HEK293 (cell line): ENCODE measurements around the gene ANTXRL.

Experiments
- CTCF ChIA-PET: fragments of 350-600 bp; formaldehyde crosslinking; extraction: SDS; loops from one replicate; lab custom pipeline; 2021; ENCODE audit warnings: antibody characterized with exemption; lab: Yijun Ruan, JAX
- POLR2A ChIA-PET: fragments of 300-600 bp; formaldehyde crosslinking; extraction: SDS; loops from one replicate; lab custom pipeline; 2020; ENCODE audit warnings: antibody characterized with exemption, inconsistent platforms; lab: Yijun Ruan, JAX
- H3K27ac ChIP-seq: fragments of 200-500 bp; sonication (Bioruptor generic); 2 replicates; pipeline ENCODE4 v1.5.1; 2014; ENCODE audit warnings: low read depth, low read length, control low read depth, inconsistent platforms; ENCODE audit errors: extremely low read depth
- H3K36me3 ChIP-seq, 2 experiments: fragments of 200-500 bp in 1 of 2; sonication (Bioruptor generic) in 1 of 2; 1 replicate in 1 of 2; 2 replicates in 1 of 2; pipeline ENCODE4 v1.5.1; 2014 to 2017; ENCODE audit warnings: inconsistent platforms in 2 of 2, low read length in 2 of 2; ENCODE audit not compliant: control insufficient read depth in 2 of 2, insufficient read depth in 1 of 2
- H3K4me1 ChIP-seq: fragments of 200-500 bp; sonication (Bioruptor generic); 2 replicates; pipeline ENCODE4 v1.5.1; 2014; ENCODE audit warnings: mild to moderate bottlenecking, low read length, inconsistent platforms; ENCODE audit not compliant: control insufficient read depth, insufficient read depth
- H3K4me3 ChIP-seq: 2 replicates; pipeline ENCODE4 v1.5.1; 2011; ENCODE audit warnings: low read depth, mild to moderate bottlenecking, control low read depth, low read length, moderate library complexity
- H3K9me3 ChIP-seq: fragments of 200-500 bp; sonication (Bioruptor generic); 2 replicates; pipeline ENCODE4 v1.5.1; 2014; ENCODE audit warnings: low read depth, low read length, inconsistent platforms; ENCODE audit not compliant: control insufficient read depth, insufficient read depth
- ATF2 ChIP-seq: fragments of 450-650 bp; formaldehyde crosslinking; IDR thresholded peaks from 2 replicates; pipeline ENCODE4 v1.5.1; 2016; ENCODE audit warnings: missing biosample characterization, missing genetic modification characterization, low read depth
- EGR2 ChIP-seq: fragments of 450-650 bp; formaldehyde crosslinking; IDR thresholded peaks from 2 replicates; pipeline ENCODE4 v1.5.1; 2016; ENCODE audit warnings: low read depth, missing biosample characterization, missing genetic modification characterization
- TSHZ1 ChIP-seq: fragments of 450-650 bp; formaldehyde crosslinking; IDR thresholded peaks from 2 replicates; pipeline ENCODE4 v1.5.1; 2016; ENCODE audit warnings: missing biosample characterization, missing genetic modification characterization, borderline replicate concordance
- ZFHX2 ChIP-seq: fragments of 450-650 bp; formaldehyde crosslinking; conservative IDR thresholded peaks from 2 replicates; pipeline ENCODE4 v1.5.1; 2016; ENCODE audit warnings: missing biosample characterization, missing genetic modification characterization
- ZIC2 ChIP-seq: fragments of 450-650 bp; formaldehyde crosslinking; IDR thresholded peaks from 2 replicates; pipeline ENCODE4 v1.5.1; 2016; ENCODE audit warnings: missing biosample characterization, missing genetic modification characterization
- ZNF335 ChIP-seq: fragments of 450-650 bp; formaldehyde crosslinking; conservative IDR thresholded peaks from 2 replicates; pipeline ENCODE4 v1.5.1; 2016; ENCODE audit warnings: missing biosample characterization, missing genetic modification characterization
- ZNF510 ChIP-seq: fragments of 450-650 bp; formaldehyde crosslinking; IDR thresholded peaks from 2 replicates; pipeline ENCODE4 v1.5.1; 2018; ENCODE audit warnings: mild to moderate bottlenecking, missing genetic modification characterization, missing biosample characterization; ENCODE audit not compliant: insufficient replicate concordance
- ZNF555 ChIP-seq: fragments of 450-650 bp; formaldehyde crosslinking; conservative IDR thresholded peaks from 2 replicates; pipeline ENCODE4 v1.5.1; 2017; ENCODE audit warnings: missing biosample characterization, mild to moderate bottlenecking, missing genetic modification characterization, inconsistent platforms
- ZNF623 ChIP-seq: fragments of 450-650 bp; formaldehyde crosslinking; IDR thresholded peaks from 2 replicates; pipeline ENCODE4 v1.5.1; 2016; ENCODE audit warnings: missing biosample characterization, missing genetic modification characterization
- TF ChIP-seq, protein P1 (sequence below): fragments of 450-650 bp; formaldehyde crosslinking; IDR thresholded peaks from 2 replicates; pipeline ENCODE4 v1.5.1; 2016; ENCODE audit warnings: missing biosample characterization, missing genetic modification characterization

The ANTXRL gene

DNA sequence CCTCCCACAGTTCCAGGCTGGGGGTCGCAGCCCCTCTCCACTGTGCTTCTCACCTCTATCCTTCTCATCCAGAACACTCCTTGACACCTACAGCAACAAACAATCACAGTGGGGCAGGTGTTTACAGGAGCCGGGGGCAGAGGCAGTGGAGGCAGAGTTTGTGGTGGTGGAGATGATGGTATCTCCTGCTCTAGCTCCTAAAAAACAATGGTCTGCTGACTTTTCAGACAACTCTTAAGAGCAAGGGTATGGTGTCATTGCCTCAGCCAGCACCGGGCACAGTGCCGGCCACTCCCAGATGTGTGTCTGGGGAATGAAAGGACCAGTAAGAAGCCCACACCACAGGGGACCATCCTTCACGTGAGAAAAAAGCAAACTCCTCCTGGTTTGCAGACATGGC, 36.3 kb upstream of the ANTXRL start:
- POLR2A ChIA-PET = no interaction called here
- no peaks in the 10 kb centered on the region for H3K9me3 ChIP-seq
- H3K4me3 ChIP-seq = no peak overlapping the region
- H3K4me1 ChIP-seq = no peaks in the 10 kb centered on the region
- no peaks in the 10 kb centered on the region for H3K36me3 ChIP-seq
- TF ChIP-seq ZNF555 (tag by site-specific recombination) = no peak
- 0 out of 2 replicates have a peak, but pooled peaks have one; percentile 12 for TF ChIP-seq ZNF335 (tag by site-specific recombination)
- TF ChIP-seq ZFHX2 = peak; percentile 40; the same call in 1 of the 2 replicates
- peak; percentile 83 for TF ChIP-seq EGR2 (tag by site-specific recombination)
- TF ChIP-seq ATF2 (tag by site-specific recombination) = peak; percentile 65
- TF ChIP-seq, all 188 proteins: peak for 4
- CTCF ChIA-PET = no interaction called here
- no peak overlapping the region for H3K27ac ChIP-seq

DNA sequence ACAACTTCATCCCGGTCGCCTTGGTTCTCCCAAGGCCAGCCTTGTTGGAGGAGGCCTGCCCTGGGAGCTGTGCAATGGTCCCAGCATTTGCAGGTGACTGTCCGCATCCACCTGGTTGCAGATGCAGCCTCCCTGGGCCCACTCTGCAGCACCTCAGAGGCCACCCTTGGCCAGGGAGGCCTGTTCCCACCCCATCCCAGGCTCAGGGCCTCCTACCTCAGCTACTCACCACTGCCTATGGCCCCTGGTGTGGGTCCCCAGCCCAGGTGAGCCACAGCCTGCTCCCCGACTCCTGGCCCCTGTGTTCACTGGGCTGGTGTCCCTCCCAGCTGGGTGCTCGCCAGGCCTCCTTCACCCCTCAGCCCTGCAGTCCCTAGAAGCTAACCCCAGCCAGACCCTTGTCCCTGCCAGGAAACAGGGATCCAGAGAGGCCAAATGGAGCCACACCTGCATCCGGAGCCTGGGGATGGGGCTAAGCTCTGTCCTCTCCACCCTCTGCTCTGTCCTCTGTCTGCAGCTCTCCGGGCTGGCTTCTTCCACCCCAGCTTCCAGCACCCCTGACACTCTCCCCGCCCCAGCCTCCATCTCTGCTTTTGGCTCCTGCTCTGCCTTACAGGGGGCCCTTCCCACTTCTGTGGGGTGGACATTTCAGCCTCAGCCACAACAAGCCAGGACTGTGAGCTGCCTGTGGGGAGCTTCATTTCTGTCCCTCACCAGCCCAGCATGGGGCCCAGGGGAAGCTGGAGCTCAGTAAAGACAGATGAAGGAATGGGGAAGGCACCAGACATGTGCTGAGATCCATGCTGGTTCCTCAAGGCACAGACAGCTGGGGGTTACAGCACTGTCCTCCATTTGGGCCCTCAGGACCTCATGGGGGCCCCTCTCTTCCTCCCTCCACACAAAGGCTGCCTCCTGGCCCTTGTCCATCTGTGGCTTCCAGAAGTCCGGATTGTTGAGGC, 35.6 kb upstream of the ANTXRL start:
- no peak overlapping the region for H3K4me3 ChIP-seq
- H3K9me3 ChIP-seq = no peaks in the 10 kb centered on the region
- H3K4me1 ChIP-seq = no peaks in the 10 kb centered on the region
- no peak overlapping the region for H3K27ac ChIP-seq
- ChIA-PET POLR2A (no interaction called here), CTCF (no interaction called here)
- no peaks in the 10 kb centered on the region for H3K36me3 ChIP-seq
- TF ChIP-seq ZNF510 (no peak), ZIC2 (tag by site-specific recombination) (peak; percentile 75)

GRCh38 chr10:46251857-46252847, 34.6 kb upstream of the ANTXRL start:
- no peaks in the 10 kb centered on the region for H3K4me1 ChIP-seq
- no peak overlapping the region for H3K4me3 ChIP-seq
- no peaks in the 10 kb centered on the region for H3K36me3 ChIP-seq
- ChIA-PET CTCF (interaction anchor here (2.0 kb wide), 1 partner anchor 23 kb away, joined by 14 read pairs; no protein-coding TSS in a partner anchor), POLR2A (no interaction called here)
- no peak overlapping the region for H3K27ac ChIP-seq
- H3K9me3 ChIP-seq = no peaks in the 10 kb centered on the region
- no peak for TF ChIP-seq TSHZ1
- TF ChIP-seq ZNF623 = no peak
- TF ChIP-seq, protein P1, sequence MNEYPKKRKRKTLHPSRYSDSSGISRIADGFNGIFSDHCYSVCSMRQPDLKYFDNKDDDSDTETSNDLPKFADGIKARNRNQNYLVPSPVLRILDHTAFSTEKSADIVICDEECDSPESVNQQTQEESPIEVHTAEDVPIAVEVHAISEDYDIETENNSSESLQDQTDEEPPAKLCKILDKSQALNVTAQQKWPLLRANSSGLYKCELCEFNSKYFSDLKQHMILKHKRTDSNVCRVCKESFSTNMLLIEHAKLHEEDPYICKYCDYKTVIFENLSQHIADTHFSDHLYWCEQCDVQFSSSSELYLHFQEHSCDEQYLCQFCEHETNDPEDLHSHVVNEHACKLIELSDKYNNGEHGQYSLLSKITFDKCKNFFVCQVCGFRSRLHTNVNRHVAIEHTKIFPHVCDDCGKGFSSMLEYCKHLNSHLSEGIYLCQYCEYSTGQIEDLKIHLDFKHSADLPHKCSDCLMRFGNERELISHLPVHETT (tag by site-specific recombination) = no peak
